ENCODE results near the gene COG3.
A peak's percentile ranks its signal among the peaks of the same experiment; 100 is the strongest.

The COG3 gene

DNA sequence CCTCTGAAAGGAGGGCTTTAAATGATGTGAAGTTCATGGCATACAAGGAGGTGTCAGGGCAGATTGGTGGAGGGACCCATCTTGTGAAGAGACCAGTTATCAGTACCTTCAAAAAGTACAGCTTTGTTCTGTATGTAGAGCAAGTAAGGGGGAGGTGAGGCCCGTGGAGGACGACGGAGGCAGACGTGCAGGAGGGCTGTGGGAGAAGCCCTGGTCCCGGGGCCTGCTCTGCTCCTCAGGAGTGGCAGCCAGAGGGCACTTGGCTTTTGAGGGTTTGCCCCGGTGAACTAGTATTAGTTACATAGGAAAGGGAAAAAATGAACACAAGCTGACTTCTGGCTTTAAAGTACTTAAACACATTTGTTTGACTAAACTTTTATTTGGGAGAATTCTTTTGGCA, 42.1 kb downstream of the COG3 start:
- DNase-seq (ENCODE audit: insufficient read length, low spot score) (no peak), FAIRE-seq (no peak)
- no peak for TF ChIP-seq POLR2A (IDR thresholded peaks at IDR 0.05; ENCODE audit: low read depth, low read length)

DNA sequence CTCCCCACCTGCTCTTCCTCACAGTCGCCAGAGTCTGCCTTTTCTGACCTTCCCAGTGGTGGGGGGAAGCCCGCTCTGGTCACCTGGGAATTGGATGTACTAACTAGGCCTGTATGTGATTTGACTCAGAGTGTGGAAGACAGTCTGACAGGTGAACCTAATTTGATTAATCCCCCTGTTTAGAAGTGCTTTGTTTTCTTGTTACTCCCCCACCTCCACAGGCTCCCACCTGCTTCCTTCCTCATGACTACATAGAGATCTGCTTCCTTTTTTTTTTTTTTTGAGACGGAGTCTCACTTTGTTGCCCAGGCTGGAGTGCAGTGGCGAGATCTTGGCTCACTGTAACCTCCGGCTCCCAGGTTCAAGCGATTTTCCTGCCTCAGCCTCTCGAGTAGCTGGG, 44.0 kb downstream of the COG3 start:
- FAIRE-seq (no peak), DNase-seq (ENCODE audit: insufficient read length, low spot score) (no peak)
- no peak for TF ChIP-seq POLR2A (IDR thresholded peaks at IDR 0.05; ENCODE audit: low read depth, low read length)

DNA sequence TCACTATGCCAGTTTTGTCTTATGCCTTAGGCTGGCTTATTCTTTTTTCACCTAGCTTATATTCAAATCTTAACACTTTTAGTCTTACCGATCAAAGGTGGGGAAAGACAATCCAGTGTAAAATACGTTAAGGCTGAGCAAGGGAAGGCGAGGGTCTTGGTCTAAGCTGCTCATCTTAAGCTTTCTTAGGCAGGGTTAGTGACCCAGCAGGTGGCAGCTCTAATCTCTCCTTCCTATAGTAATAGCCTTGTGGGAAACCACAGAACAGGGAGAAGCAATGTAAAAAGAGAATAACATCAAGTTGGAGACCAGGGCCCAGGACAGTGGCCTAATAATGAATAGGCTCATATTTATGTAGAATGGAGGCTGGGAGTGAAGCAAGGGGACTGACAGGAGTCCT, 45.9 kb downstream of the COG3 start:
- TF ChIP-seq POLR2A (IDR thresholded peaks at IDR 0.05; ENCODE audit: low read depth, low read length), result no peak
- no peak for DNase-seq (ENCODE audit: insufficient read length, low spot score)
- no peak for FAIRE-seq

DNA sequence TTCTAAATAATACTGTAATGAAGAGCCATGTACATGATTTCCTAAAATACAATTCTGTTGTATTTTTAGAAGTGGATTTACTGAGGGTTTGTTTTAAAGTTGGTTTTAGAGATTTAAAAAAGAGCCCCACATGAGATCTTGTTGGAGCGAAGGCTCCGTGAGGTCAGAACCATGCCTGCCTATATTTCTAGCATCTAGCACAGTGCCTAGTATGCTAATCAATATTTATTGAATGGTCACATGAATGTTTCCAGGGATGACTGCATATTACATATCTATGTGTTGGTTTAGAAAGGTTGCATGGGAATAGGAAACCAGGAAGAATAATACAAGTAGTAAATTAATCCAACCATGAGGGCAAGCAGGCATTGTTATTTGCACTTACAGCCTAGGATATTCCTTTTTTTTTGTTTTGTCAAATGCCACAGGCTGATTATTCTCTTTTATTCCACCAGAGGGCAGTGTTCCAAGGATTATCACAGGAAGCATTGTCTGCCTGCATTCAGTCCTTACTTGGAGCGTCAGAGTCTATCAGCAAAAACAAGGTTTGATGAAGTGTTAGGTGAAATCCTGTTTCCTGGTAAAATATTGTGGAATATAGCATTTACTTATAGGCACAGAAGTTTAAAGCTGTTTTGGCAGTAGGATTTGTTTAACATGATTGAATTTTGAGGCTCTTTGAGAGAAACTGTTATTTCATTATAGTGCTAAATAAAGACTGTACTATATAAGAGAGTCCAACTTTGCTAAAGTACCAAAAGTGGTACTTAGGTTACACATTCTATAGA, 46.8 kb downstream of the COG3 start:
- TF ChIP-seq POLR2A (IDR thresholded peaks at IDR 0.05; ENCODE audit: low read depth, low read length), result no peak
- FAIRE-seq (peak; percentile 88), DNase-seq (ENCODE audit: insufficient read length, low spot score) (no peak)

DNA sequence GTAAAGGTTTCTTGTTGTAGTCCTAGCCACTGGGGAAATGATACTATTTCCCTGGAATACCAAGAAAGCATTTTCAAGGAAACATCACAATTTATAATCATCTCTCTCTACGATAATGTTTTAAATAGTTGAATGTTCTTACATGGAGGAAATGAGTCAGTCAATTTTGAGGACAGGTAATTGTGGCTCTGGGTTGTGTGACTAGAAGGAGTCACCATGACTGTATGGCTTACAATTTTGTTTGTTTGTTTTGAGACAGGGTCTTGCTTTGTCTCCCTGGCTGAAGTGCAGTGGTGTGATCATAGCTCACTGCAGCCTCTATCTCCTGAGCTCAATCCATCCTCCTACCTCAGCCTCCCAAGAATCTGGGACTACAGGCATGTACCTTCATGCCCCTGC, 47.4 kb downstream of the COG3 start:
- no peak for DNase-seq (ENCODE audit: insufficient read length, low spot score)
- TF ChIP-seq POLR2A (IDR thresholded peaks at IDR 0.05; ENCODE audit: low read depth, low read length), result no peak
- FAIRE-seq, result no peak

DNA sequence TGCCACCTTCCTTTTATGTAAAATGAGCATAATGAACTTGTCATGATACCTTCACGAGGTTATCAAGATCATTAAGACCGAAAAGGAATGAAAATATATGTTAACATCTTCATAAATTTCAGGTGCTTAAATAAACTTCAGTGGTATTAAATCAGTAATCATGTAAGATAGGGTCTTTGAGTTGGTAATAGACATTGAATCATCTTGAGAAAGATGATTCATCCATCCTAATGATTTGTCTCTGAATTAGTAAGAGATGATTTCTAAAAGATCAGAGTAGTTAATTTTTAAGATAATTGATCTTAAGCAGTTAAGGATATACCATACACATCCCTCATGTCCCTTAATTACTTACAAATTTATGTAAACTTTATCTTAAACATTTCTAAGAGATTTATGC, 52.0 kb downstream of the COG3 start:
- FAIRE-seq, result no peak
- DNase-seq (ENCODE audit: insufficient read length, low spot score), result no peak
- TF ChIP-seq POLR2A (IDR thresholded peaks at IDR 0.05; ENCODE audit: low read depth, low read length), result no peak

DNA sequence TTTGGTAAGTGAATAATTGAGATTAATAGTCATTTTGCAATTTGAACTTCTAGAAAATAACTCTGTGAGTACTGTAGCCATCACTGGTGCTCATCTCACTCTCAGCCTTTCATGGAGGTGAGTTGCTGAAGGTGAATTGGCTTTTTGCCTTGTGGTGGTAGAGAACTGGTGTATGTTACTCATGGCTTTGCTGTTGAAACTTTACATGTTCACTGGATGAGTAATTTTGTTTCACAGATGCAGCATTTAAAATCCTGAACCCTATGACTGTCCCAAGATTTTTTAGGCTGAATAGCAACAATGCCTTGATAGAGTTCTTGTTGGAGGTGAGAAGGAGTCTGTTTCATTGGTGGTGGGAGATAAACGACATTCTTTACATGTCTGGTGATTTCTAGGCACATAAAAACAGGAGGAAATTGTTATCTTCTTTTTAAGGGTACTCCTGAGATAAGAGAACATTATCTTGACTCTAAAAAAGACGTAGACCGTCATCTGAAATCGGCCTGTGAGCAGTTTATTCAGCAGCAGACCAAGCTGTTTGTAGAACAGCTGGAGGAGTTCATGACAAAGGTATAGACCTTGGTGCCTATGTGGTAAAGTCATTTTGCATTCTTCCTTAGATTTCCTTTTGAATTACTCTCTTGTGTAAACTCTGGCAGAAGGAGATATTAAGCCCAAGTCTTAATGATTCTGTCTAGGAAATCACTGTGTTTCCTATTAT, 53.9 kb downstream of the COG3 start:
- no peak for TF ChIP-seq POLR2A (IDR thresholded peaks at IDR 0.05; ENCODE audit: low read depth, low read length)
- DNase-seq (ENCODE audit: insufficient read length, low spot score) (no peak), FAIRE-seq (peak; percentile 52)

DNA sequence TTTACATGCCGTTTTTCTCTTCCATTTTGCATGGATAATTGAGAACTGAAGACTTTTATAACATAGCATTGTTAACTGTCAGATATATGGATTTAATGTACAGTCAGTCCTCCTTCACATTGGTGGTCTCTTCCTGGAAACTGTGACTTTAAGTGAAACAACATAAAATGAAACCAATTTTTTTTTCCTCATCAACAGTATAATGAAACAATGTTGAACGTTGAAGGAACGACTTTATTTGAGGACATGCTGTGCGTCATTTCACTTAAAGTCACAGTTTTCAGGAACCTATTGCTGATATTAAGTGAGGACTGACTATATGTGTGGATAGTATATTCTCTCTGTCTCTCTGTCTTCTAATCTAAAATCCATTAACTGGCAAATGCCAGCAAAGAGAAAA, 54.8 kb downstream of the COG3 start:
- FAIRE-seq (no peak), DNase-seq (ENCODE audit: insufficient read length, low spot score) (no peak)
- TF ChIP-seq POLR2A (IDR thresholded peaks at IDR 0.05; ENCODE audit: low read depth, low read length), result no peak

DNA sequence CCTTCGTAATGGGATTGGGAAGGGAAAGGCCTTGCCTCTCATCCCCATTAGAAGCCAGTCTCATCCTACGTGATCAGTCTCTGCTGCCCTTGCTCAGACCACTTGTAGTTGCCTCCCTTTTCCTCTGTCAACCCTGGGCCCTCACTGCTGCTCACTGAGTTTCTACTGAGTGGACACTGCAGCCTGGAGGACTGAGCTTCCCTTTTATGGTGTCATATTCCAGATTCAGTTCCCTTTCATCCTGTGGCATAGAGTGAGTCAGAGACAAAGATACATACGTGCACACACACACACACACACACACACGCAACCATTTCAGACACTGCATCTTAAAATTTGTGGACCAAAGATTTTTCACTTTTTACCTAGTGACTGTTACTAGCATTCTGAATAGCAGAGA, 56.6 kb downstream of the COG3 start:
- TF ChIP-seq POLR2A (IDR thresholded peaks at IDR 0.05; ENCODE audit: low read depth, low read length), result no peak
- DNase-seq (ENCODE audit: insufficient read length, low spot score) (no peak), FAIRE-seq (no peak)

DNA sequence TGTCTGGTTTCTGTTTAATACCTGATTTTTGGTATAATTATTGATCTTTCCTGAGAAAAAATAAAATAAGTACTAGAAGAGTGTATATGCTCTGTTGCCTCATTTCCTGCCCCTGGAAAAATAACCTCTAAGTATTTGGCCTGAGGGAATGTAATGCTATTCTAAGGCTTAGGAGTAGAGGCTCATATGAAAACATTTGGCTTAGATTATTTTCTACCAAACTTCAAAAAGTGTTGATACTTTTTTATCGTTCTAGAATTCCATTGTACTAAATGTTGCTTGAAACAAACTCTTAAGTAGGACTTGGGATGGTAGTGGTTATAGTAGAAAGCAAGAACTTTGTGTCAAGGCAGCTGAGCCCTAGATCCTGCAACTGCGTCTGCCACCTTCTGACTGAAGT, 57.8 kb downstream of the COG3 start:
- FAIRE-seq (no peak), DNase-seq (ENCODE audit: insufficient read length, low spot score) (no peak)
- TF ChIP-seq POLR2A (IDR thresholded peaks at IDR 0.05; ENCODE audit: low read depth, low read length), result no peak

DNA sequence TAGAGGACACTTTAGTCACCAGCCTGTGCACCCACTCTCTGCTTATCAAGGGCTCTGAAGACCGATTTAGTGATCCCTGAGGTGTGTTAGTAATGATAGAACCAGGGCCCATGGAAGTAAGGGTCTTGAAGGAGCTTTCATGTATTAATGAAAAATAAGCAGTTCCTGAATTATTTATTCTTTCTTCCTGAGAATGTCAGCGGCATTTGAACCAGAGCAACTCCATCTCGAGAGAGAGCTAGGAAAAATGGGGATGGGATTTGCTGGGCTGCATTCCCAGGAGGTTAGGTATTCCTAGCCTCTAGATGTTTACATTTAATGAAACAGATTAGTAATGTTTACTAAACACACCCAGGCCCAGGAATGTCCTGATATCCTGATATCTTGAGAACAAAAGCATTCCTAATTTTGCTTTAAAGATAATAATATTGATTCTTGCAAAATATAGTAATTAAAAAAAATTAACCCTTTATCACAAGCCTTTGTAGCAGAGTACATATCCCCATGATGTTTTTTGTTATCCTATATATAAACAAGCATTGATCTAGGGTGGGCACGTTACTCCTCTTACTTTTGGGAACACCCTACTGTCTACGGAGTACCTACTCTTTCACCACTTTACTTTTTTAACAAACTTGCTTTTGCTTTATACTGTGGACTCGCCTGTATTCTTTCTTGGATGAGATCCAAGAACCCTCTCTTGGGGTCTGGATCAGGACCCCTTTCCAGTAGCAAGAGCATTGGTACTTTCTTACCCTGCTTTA, 63.1 kb downstream of the COG3 start:
- DNase-seq (ENCODE audit: insufficient read length, low spot score), result no peak
- TF ChIP-seq POLR2A (IDR thresholded peaks at IDR 0.05; ENCODE audit: low read depth, low read length), result no peak
- FAIRE-seq, result no peak

DNA sequence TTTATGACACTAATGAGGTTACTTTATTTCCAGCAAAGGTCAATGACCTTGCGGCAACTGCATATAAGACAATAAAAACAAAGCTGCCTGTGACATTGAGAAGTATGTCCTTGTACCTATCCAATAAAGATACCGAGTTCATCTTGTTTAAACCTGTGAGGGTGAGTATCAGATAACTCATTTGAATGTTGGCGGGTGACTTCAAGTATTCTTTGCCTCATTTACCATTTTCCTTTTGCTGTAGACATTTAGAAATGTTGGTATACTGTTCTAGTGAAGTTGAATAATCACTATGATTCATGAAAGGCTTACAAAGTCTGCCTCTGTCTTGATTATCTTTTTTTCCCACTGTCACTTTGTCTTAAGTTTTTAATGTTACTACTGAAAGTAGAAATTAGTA, 65.0 kb downstream of the COG3 start:
- FAIRE-seq (no peak), DNase-seq (ENCODE audit: insufficient read length, low spot score) (no peak)
- TF ChIP-seq POLR2A (IDR thresholded peaks at IDR 0.05; ENCODE audit: low read depth, low read length), result no peak

DNA sequence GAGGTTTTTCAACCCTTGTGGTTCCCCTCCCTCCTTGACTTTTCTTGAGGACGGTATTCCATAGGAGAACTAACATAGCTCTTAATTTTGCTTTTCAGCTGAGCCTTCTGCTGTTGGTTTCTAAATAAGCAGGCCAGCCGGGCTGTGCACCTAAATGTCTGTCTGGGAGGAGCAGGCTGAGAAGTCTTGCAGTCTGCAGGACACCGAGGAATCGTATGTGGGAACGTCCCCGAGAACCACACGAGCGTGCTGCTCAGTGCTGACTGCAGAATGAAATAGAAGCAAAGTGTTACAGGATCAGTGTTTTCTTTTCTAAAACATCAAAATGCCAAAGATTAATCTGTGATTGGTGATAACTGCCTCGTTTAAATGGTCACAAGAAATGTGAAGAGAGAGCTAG, 69.9 kb downstream of the COG3 start:
- FAIRE-seq (no peak), DNase-seq (ENCODE audit: insufficient read length, low spot score) (no peak)
- no peak for TF ChIP-seq POLR2A (IDR thresholded peaks at IDR 0.05; ENCODE audit: low read depth, low read length)

DNA sequence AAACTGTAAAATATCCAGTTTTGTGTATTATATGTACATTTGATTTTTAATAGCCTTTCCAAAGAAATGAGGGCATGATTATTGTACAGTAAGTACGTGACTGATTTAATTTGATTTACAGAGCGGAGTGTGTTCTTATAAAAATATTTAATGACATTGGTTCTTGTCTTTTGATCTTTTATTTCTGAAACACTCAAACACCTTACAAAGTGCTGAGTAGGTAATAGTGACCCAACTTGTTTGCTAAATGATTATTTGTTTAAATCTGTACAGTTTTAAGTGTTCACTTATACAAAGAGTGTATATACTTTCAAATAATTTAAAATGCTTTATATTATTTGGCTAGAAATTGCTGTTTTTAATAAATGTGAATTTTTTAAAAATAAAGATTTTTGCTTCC, 71.5 kb downstream of the COG3 start:
- TF ChIP-seq POLR2A (IDR thresholded peaks at IDR 0.05; ENCODE audit: low read depth, low read length), result no peak
- FAIRE-seq, result no peak
- no peak for DNase-seq (ENCODE audit: insufficient read length, low spot score)

All from H54 (cell line).